Tibial artery (tissue), 4 donors: Measurements from ENCODE around the gene SUN5.

Experiments
- DNase-seq, 2 donors: peaks; one replicate each; pipeline ENCODE4 v3.0.0-alpha.2; 2019
- H3K27ac ChIP-seq, 2 donors: fragments of 200-600 bp; sonication (generic) in 1 of 2; 1 replicate in 1 of 2; 2 replicates in 1 of 2; pipeline ENCODE4 v1.5.1; 2018 to 2019; ENCODE audit warnings: mild to moderate bottlenecking in 1 of 2
- H3K27me3 ChIP-seq, 2 donors: fragments of 200-600 bp; sonication (generic) in 1 of 2; one replicate each; pipeline versions ENCODE4 v1.5.1 to v1.6.0; 2016 to 2019
- H3K36me3 ChIP-seq, 3 donors: fragments of 200-600 bp; sonication (generic) in 2 of 3; one replicate each; pipeline ENCODE4 v1.5.1; 2016 to 2019; ENCODE audit warnings: mild to moderate bottlenecking in 2 of 3
- H3K4me1 ChIP-seq, 4 donors: fragments of 200-600 bp; sonication (generic) in 2 of 4; 1 replicate in 3 of 4; 2 replicates in 1 of 4; pipeline ENCODE4 v1.5.1; 2016 to 2019
- H3K4me3 ChIP-seq, 2 donors: fragments of 200-600 bp; sonication (generic) in 1 of 2; 1 replicate in 1 of 2; 2 replicates in 1 of 2; pipeline ENCODE4 v1.5.1; 2018 to 2019; ENCODE audit warnings: mild to moderate bottlenecking in 2 of 2
- H3K9me3 ChIP-seq, 3 donors: fragments of 200-600 bp; sonication (generic) in 1 of 3; one replicate each; pipeline ENCODE4 v1.5.1; 2016 to 2019
- intact Hi-C: fragments of 100-400 bp; cut with DNase I; formaldehyde crosslinking; loops from one replicate; pipeline ENCODE4 v1.15.0; 2023; ENCODE audit warnings: low total_unique reads
- TF ChIP-seq, protein P1 (sequence below), 2 experiments: fragments of 200-600 bp in 1 of 2; fragments of 450-650 bp in 1 of 2; IDR thresholded peaks; one replicate each; pipeline ENCODE4 v1.5.1; 2017 to 2019; ENCODE audit warnings: antibody characterized with exemption in 2 of 2, mild to moderate bottlenecking in 1 of 2, moderate library complexity in 1 of 2

The SUN5 gene

DNA sequence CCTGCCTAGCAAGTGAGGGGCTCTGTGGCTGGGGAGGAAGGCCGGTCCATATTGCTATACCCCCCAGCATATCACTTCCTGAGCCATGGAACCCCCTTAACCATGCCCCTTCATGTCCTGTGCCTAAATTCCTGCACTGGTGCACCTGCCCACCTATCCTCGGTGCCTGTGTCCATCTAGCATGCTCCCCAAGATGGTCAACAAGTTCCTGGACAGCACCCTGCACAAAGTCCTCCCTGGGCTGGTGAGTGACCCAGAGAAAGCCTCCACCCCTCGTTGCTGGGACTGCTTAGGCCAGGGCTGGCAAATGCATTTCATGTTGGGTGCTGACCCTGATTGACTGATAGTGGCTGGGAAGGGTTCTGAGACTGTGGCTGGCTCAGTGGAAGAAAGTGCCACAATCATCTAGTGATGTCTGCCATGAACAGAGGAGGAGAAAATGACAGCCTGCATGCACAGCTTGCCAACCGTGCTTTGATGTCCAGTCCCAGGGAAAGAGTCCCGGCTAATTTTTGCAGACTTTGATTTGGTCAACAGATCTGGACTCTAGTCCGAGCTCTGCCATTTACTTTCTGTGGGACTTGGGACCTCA lies 30.8 kb upstream of the SUN5 start:
- no peaks in the 10 kb centered on the region for H3K27me3 ChIP-seq
- H3K4me3 ChIP-seq: no peak overlapping the region
- no peaks in the 10 kb centered on the region for H3K36me3 ChIP-seq
- no peaks in the 10 kb centered on the region for H3K9me3 ChIP-seq
- no peak for DNase-seq
- TF ChIP-seq, protein P1, sequence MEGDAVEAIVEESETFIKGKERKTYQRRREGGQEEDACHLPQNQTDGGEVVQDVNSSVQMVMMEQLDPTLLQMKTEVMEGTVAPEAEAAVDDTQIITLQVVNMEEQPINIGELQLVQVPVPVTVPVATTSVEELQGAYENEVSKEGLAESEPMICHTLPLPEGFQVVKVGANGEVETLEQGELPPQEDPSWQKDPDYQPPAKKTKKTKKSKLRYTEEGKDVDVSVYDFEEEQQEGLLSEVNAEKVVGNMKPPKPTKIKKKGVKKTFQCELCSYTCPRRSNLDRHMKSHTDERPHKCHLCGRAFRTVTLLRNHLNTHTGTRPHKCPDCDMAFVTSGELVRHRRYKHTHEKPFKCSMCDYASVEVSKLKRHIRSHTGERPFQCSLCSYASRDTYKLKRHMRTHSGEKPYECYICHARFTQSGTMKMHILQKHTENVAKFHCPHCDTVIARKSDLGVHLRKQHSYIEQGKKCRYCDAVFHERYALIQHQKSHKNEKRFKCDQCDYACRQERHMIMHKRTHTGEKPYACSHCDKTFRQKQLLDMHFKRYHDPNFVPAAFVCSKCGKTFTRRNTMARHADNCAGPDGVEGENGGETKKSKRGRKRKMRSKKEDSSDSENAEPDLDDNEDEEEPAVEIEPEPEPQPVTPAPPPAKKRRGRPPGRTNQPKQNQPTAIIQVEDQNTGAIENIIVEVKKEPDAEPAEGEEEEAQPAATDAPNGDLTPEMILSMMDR (IDR thresholded peaks at IDR 0.05): no peak
- no peaks in the 10 kb centered on the region for H3K4me1 ChIP-seq
- H3K27ac ChIP-seq: no peak overlapping the region
- intact Hi-C loops: no loop called here

DNA sequence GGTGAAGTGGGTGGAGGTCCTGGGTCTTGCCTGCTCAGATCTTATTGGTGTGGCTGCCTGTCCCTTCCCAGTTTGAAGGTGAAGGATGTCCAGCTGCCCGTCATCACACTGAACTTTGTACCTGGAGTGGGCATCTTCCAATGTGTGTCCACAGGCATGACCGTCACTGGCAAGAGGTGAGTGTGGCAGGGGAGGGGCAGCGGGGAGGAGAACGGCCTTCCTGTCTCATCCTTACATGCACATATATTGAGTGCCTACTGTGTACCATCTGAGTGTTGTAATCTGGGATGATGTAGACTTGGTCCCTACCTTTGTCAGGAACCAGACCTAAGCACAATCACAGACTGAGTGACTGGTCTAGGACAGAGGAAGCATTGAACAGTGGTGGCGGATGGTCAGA lies 29.9 kb upstream of the SUN5 start:
- Histone ChIP-seq H3K27ac (no peak overlapping the region), H3K36me3 (no peaks in the 10 kb centered on the region), H3K27me3 (peaks cover 0 to 5% of the 10 kb centered on the region in 2 donors), H3K4me3 (no peak overlapping the region), H3K4me1 (no peaks in the 10 kb centered on the region), H3K9me3 (no peaks in the 10 kb centered on the region)
- DNase-seq: no peak
- TF ChIP-seq, protein P1 (IDR thresholded peaks at IDR 0.05): no peak
- intact Hi-C loops: no loop called here

DNA sequence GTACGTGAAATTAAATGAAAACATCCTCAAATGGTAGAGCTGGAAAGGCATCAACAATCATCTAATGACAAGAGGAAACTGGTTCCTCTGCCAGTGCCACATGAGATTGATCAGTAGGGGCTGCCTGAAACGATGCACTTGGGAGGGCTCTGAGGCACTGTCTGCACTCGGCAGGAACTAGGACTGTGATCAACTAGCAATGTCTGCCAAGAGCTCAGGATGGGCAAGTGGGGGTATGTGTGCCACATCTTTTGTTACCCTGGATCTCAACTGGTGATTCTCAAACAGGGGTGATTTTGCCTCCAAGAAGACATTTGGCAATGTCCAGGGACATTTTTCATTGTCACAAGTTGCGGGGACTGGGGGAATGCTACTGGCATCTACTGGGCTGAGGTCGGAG lies 29.1 kb upstream of the SUN5 start:
- H3K36me3 ChIP-seq: no peaks in the 10 kb centered on the region
- DNase-seq: no peak
- TF ChIP-seq, protein P1 (IDR thresholded peaks at IDR 0.05): no peak
- intact Hi-C loops: no loop called here
- no peak overlapping the region for H3K27ac ChIP-seq
- no peak overlapping the region for H3K4me3 ChIP-seq
- no peaks in the 10 kb centered on the region for H3K9me3 ChIP-seq
- peaks cover 0 to 10% of the 10 kb centered on the region in 2 donors for H3K27me3 ChIP-seq
- H3K4me1 ChIP-seq: no peaks in the 10 kb centered on the region

DNA sequence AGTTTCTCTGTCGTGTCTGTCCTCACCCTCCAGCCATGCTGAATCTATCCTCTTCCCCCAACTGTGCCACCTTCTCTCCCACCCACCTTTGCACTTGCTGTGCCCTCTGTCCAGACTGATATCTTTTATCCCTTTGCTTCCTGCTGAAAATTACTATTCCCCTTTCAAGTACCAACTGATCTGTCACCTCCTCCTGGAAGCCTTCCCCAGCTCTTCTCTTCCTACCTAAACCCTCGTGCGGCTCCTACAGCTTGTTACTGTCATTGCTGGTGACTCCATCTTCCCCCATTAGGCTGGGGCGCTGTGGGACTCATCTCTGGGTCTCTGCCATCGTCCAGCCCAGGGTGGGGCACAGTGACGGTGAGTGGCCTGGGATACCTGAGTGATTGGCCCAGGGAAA lies 28.3 kb upstream of the SUN5 start:
- Histone ChIP-seq H3K4me3 (no peak overlapping the region), H3K9me3 (no peaks in the 10 kb centered on the region), H3K27ac (no peak overlapping the region), H3K36me3 (no peaks in the 10 kb centered on the region), H3K27me3 (peaks cover 0 to 16% of the 10 kb centered on the region in 2 donors), H3K4me1 (no peaks in the 10 kb centered on the region)
- no peak for DNase-seq
- intact Hi-C loops: no loop called here
- TF ChIP-seq, protein P1 (IDR thresholded peaks at IDR 0.05): no peak

DNA sequence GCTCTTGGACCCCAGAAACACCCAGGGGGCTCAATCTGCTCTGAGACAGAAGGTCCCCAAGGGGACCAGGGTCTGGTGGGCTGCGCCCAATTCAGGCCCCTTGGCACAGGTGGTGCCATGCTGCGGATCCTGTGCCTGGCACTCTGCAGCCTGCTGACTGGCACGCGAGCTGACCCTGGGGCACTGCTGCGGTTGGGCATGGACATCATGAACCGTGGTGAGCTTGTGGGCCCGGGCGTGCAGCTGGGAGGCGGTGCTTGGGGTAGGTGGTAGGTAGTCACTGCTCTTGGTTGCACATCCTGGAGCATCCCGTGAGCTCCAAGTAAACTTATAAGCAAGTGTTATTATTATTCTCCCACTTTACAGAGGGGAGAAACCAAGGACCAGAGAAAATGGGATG lies 27.3 kb upstream of the SUN5 start, which contains the start of gene BPIFB6:
TSS of gene BPIFB6 (plus strand) at position 118 of the 400 bp plus-strand sequence. CDS start at position 118, 0 bp downstream.
- intact Hi-C loops: no loop called here
- H3K36me3 ChIP-seq: no peaks in the 10 kb centered on the region
- no peak for DNase-seq
- H3K9me3 ChIP-seq: no peaks in the 10 kb centered on the region
- no peaks in the 10 kb centered on the region for H3K4me1 ChIP-seq
- TF ChIP-seq, protein P1 (IDR thresholded peaks at IDR 0.05): no peak
- no peak within 1 kb of the TSS for H3K27ac ChIP-seq
- H3K27me3 ChIP-seq: peaks cover 0 to 17% of the 10 kb centered on the region in 2 donors
- H3K4me3 ChIP-seq: no peak within 1 kb of the TSS

DNA sequence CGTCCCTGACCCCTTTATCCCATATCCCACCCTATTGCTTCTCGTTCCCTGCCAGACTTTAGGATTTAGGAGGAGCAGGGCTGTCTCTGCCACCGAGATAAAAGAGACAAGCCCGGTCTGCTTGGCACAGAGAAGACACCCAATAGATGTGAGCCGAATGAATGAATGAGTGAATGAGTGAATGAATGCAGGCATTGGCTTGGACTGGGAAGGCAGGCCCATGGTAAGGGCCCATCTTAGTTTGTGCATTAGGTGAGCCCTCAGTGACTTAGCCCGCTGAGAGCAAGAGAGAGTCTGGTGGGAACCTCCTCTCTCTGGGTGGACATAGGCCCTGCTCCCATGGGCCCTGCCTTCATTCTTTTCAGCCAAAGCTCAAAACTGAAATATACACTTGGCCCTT lies 26.3 kb upstream of the SUN5 start:
- intact Hi-C loops: no loop called here
- no peak for DNase-seq
- no peaks in the 10 kb centered on the region for H3K36me3 ChIP-seq

More for the DNA sequence above, 26.3 kb upstream of the SUN5 start:
- Histone ChIP-seq H3K4me1 (no peaks in the 10 kb centered on the region), H3K4me3 (no peak overlapping the region), H3K27ac (no peak overlapping the region), H3K9me3 (no peaks in the 10 kb centered on the region), H3K27me3 (peaks cover 0 to 17% of the 10 kb centered on the region in 2 donors)
- TF ChIP-seq, protein P1 (IDR thresholded peaks at IDR 0.05): no peak
